ENCODE measurements around the gene ZFPM1. TPM values are rescaled to one million over a fixed set of nuclear protein-coding genes. Genes with fewer than 3 reads are reported as not detected.

The ZFPM1 gene
- total RNA-seq, result 1 to 10 TPM; 4.2 to 9.3 (median 5.1) TPM

GRCh38 chr16:88453217-88453531 lies at the start of gene ZFPM1:
Gene ZFPM1, plus strand, starts transcription at chr16:88453280. Its CDS starts 359 bp downstream, at chr16:88453639.
- Histone ChIP-seq H3K9me3 (no peaks in the 10 kb centered on the region), H3K4me1 (peaks cover 38% of the 10 kb centered on the region), H3K36me3 (no peaks in the 10 kb centered on the region), H3K4me3 (peak within 1 kb of the TSS; percentile 65), H3K27ac (no peak within 1 kb of the TSS), H3K27me3 (no peaks in the 10 kb centered on the region)
- DNase-seq (ENCODE audit: low spot score in 2 of 2), result no peak
- TF ChIP-seq EP300 (IDR thresholded peaks at IDR 0.05), result no peak
- no peak for TF ChIP-seq POLR2AphosphoS5 (IDR thresholded peaks at IDR 0.05)
- TF ChIP-seq POLR2A (IDR thresholded peaks at IDR 0.05), result no peak
- no peak for TF ChIP-seq CTCF (IDR thresholded peaks at IDR 0.05)
- no CpG with 5 or more reads among the region's 57 CpGs for whole genome bisulfite sequencing

GRCh38 chr16:88403794-88404581 lies 49.1 kb upstream of the ZFPM1 start:
- no peak for DNase-seq (ENCODE audit: low spot score in 2 of 2)
- Histone ChIP-seq H3K36me3 (no peaks in the 10 kb centered on the region), H3K9me3 (no peaks in the 10 kb centered on the region), H3K4me1 (peaks cover 15% of the 10 kb centered on the region), H3K4me3 (no peak overlapping the region), H3K27me3 (peaks cover 12% of the 10 kb centered on the region), H3K27ac (no peak overlapping the region)
- WGBS, result 80% methylated on average over 22 of the region's 22 CpGs
- TF ChIP-seq EP300 (IDR thresholded peaks at IDR 0.05) (no peak), POLR2AphosphoS5 (IDR thresholded peaks at IDR 0.05) (no peak), POLR2A (IDR thresholded peaks at IDR 0.05) (no peak), CTCF (IDR thresholded peaks at IDR 0.05) (no peak)

- Histone ChIP-seq H3K27me3 (peaks cover 12% of the 10 kb centered on the region), H3K4me1 (peaks cover 15% of the 10 kb centered on the region), H3K9me3 (no peaks in the 10 kb centered on the region), H3K4me3 (no peak overlapping the region), H3K36me3 (no peaks in the 10 kb centered on the region), H3K27ac (no peak overlapping the region)
- WGBS, result 69% methylated on average over 3 of the region's 6 CpGs
- no peak for DNase-seq (ENCODE audit: low spot score in 2 of 2)
- no peak for TF ChIP-seq POLR2A (IDR thresholded peaks at IDR 0.05)
Observed at GRCh38 chr16:88404769-88405168, 48.3 kb upstream of the ZFPM1 start.

- Histone ChIP-seq H3K9me3 (no peaks in the 10 kb centered on the region), H3K4me1 (peaks cover 15% of the 10 kb centered on the region), H3K4me3 (peak overlapping the region; percentile 28), H3K36me3 (no peaks in the 10 kb centered on the region), H3K27me3 (peaks cover 12% of the 10 kb centered on the region), H3K27ac (no peak overlapping the region)
- 51% methylated on average over 4 of the region's 29 CpGs for WGBS
- no peak for TF ChIP-seq POLR2A (IDR thresholded peaks at IDR 0.05)
- no peak for TF ChIP-seq EP300 (IDR thresholded peaks at IDR 0.05)
- TF ChIP-seq POLR2AphosphoS5 (IDR thresholded peaks at IDR 0.05), result no peak
- TF ChIP-seq CTCF (IDR thresholded peaks at IDR 0.05), result no peak
- DNase-seq (ENCODE audit: low spot score in 2 of 2), result no peak
Observed at GRCh38 chr16:88405216-88406060, 47.6 kb upstream of the ZFPM1 start.

- DNase-seq (ENCODE audit: low spot score in 2 of 2), result no peak
- H3K27me3 ChIP-seq, result peaks cover 12% of the 10 kb centered on the region
- peaks cover 15% of the 10 kb centered on the region for H3K4me1 ChIP-seq
- TF ChIP-seq POLR2AphosphoS5 (IDR thresholded peaks at IDR 0.05), result no peak
- TF ChIP-seq CTCF (IDR thresholded peaks at IDR 0.05), result no peak
- no peak overlapping the region for H3K27ac ChIP-seq
- H3K36me3 ChIP-seq, result no peaks in the 10 kb centered on the region
- H3K4me3 ChIP-seq, result peak overlapping the region; percentile 28
- 56% methylated on average over 29 of the region's 39 CpGs for WGBS
- no peaks in the 10 kb centered on the region for H3K9me3 ChIP-seq
Observed at GRCh38 chr16:88406096-88407041, 46.7 kb upstream of the ZFPM1 start.

All from suprapubic skin (tissue), 4 donors.